CD4-positive, CD25-positive, alpha-beta regulatory T cell (primary cell): ENCODE measurements around the gene CBFA2T3. TPM values are rescaled to one million over a fixed set of nuclear protein-coding genes. Genes with fewer than 3 reads are reported as not detected.
"Not testable (repeated sequence)": the region's sequence is repeated elsewhere in the genome, so short reads cannot be mapped to it uniquely, and the experiment has no call there.

Experiments used
- ATAC-seq, 2 donors: fragments of 150-1000 bp; cut with Tn5 transposase; one replicate each; pipeline ENCODE4 v1.10.0; 2021; ENCODE audit warnings: low read depth in 2 of 2, moderate number of reproducible peaks in 2 of 2, moderate library complexity in 1 of 2
- DNase-seq, 3 donors: peaks; one replicate each; pipeline versions ENCODE4 v3.0.0 to v3.0.0-alpha.2; 2012 to 2022; ENCODE audit warnings: mixed read lengths in 1 of 3
- H3K27ac ChIP-seq: one replicate; pipeline ENCODE4 v1.7.0; 2013; ENCODE audit warnings: mild to moderate bottlenecking, low read length; ENCODE audit not compliant: insufficient read depth, poor library complexity, severe bottlenecking
- H3K27me3 ChIP-seq: one replicate; pipeline ENCODE4 v1.7.0; 2013; ENCODE audit warnings: low read length; ENCODE audit not compliant: control insufficient read depth, insufficient read depth
- H3K36me3 ChIP-seq: one replicate; pipeline ENCODE4 v1.7.0; 2013; ENCODE audit warnings: mild to moderate bottlenecking, low read length, moderate library complexity; ENCODE audit not compliant: control insufficient read depth, insufficient read depth
- H3K4me1 ChIP-seq: 2 replicates; pipeline ENCODE4 v1.7.0; 2013; ENCODE audit warnings: mild to moderate bottlenecking, low read length; ENCODE audit not compliant: insufficient read depth, control insufficient read depth, poor library complexity, severe bottlenecking
- H3K4me3 ChIP-seq: one replicate; pipeline ENCODE4 v1.7.0; 2013; ENCODE audit warnings: low read depth, mild to moderate bottlenecking, low read length, moderate library complexity
- H3K9me3 ChIP-seq, 2 experiments: 1 replicate in 1 of 2; 2 replicates in 1 of 2; pipeline ENCODE4 v1.7.0; 2013; ENCODE audit warnings: low read length in 2 of 2, mild to moderate bottlenecking in 1 of 2, moderate library complexity in 1 of 2; ENCODE audit not compliant: control insufficient read depth in 2 of 2
- H3K27ac Mint-ChIP-seq, 3 donors: one replicate each; pipeline ENCODE4 v1.8.0; 2020 to 2022; ENCODE audit warnings: mild to moderate bottlenecking in 3 of 3, mixed read lengths in 3 of 3, moderate library complexity in 2 of 3
- H3K27me3 Mint-ChIP-seq: one replicate; pipeline ENCODE4 v1.8.0; 2022; ENCODE audit warnings: mild to moderate bottlenecking, mixed read lengths
- H3K36me3 Mint-ChIP-seq: one replicate; pipeline ENCODE4 v1.8.0; 2020; ENCODE audit warnings: mixed read lengths
- H3K4me1 Mint-ChIP-seq, 4 donors: one replicate each; pipeline ENCODE4 v1.8.0; 2020 to 2022; ENCODE audit warnings: mixed read lengths in 4 of 4, mild to moderate bottlenecking in 1 of 4
- H3K4me3 Mint-ChIP-seq, 4 donors: one replicate each; pipeline ENCODE4 v1.8.0; 2020 to 2022; ENCODE audit warnings: mild to moderate bottlenecking in 4 of 4, mixed read lengths in 4 of 4, moderate library complexity in 3 of 4
- H3K9me3 Mint-ChIP-seq, 7 donors: one replicate each; pipeline ENCODE4 v1.8.0; 2020 to 2022; ENCODE audit warnings: mixed read lengths in 7 of 7, mild to moderate bottlenecking in 3 of 7, moderate library complexity in 2 of 7
- polyA plus RNA-seq, 4 donors: library from polyadenylated mRNA; unstranded; fragments of 300-500 nt; fragmentation: Illumina TruSeq; gene quantifications; one replicate each; pipeline ENCODE4 v1.2.3, GENCODE V29; 2021
- total RNA-seq: library from RNA; stranded (reverse); gene quantifications from one replicate; pipeline ENCODE4 v1.2.3, GENCODE V29; 2022

Gene CBFA2T3
- total and polyA plus RNA-seq, 5 donors from 2014 or later = 0.25 to 1.3 TPM; not detected in 3

DNA sequence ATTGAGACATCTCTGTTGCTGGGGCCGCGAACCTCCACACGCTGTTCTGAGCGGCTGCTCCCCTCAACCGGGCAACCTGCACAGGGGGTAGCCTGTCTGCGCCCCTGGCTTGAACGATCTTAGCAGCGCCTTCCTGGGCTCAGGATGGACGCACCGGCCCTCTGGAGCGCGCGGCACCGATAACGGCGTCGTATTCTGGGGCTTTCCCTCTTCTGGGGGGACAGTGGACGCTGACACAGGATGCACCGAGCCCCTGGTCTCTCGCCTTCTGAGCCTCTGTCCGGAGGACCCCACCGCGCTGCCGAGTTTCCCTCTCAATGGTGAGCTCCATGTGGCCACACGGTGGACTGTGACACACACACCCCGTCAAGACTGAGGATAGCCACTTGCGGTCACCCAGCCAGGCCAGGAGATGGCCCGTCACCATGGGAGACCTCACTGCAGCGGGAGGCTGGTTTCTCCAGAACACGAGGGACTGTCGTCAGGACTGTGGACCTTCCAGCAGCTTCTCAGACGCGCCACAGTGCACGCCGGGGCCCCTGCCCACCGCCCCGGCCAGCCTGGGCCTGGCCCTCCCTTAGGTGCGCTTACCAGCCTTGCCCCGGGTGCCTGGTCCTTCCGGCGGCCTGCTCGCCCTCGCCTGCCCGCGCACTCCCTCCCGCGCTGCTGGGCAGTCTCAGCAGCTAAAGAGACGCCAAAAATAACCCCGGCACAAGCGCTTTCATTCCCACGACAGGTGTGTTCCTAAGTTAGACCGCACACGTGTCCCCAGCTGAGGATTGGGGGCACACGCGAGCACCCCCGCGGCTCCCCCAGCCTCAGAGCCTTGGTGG, 80.6 kb downstream of the CBFA2T3 start:
- H3K9me3 ChIP-seq = no peaks in the 10 kb centered on the region

DNA sequence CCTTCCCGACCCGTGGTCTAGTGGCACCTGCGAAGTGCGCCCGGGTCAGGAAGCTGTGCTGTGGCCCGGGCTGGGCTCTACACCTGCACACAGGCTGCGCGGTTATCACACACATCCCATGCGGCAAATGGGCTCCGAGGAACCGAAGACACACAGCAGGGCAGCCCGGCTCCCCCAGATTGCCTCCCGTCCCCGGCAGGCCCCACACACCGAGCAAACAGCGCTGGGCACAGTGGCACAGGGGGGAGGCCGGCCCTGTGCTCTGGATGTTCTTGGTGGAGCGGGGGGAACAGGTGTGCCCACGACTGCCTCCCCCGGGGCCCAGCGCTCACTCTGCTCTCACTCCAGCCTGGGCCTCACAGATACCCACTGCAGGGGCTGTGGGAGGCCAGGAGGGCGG, 81.7 kb downstream of the CBFA2T3 start:
- no peak for ATAC-seq
- Histone ChIP-seq H3K36me3 (no peaks in the 10 kb centered on the region), H3K27ac (no peak overlapping the region), H3K27me3 (no peaks in the 10 kb centered on the region), H3K4me1 (no peaks in the 10 kb centered on the region), H3K9me3 (no peaks in the 10 kb centered on the region), H3K4me3 (no peak overlapping the region)
- no peak for DNase-seq
- H3K27me3 Mint-ChIP-seq = no peaks in the 10 kb centered on the region
- H3K9me3 Mint-ChIP-seq = no peaks in the 10 kb centered on the region
- no peak overlapping the region for H3K27ac Mint-ChIP-seq
- no peaks in the 10 kb centered on the region for H3K4me1 Mint-ChIP-seq
- H3K36me3 Mint-ChIP-seq = no peaks in the 10 kb centered on the region
- H3K4me3 Mint-ChIP-seq = no peak overlapping the region

More for the DNA sequence above, 80.6 kb downstream of the CBFA2T3 start:
- Mint-ChIP-seq H3K27me3 (no peaks in the 10 kb centered on the region), H3K4me3 (no peak overlapping the region), H3K4me1 (no peaks in the 10 kb centered on the region), H3K9me3 (no peaks in the 10 kb centered on the region), H3K36me3 (no peaks in the 10 kb centered on the region), H3K27ac (no peak overlapping the region)
- H3K36me3 ChIP-seq = no peaks in the 10 kb centered on the region
- H3K4me1 ChIP-seq = no peaks in the 10 kb centered on the region
- DNase-seq = no peak
- no peak overlapping the region for H3K4me3 ChIP-seq
- ATAC-seq = no peak
- no peak overlapping the region for H3K27ac ChIP-seq
- H3K27me3 ChIP-seq = no peaks in the 10 kb centered on the region

DNA sequence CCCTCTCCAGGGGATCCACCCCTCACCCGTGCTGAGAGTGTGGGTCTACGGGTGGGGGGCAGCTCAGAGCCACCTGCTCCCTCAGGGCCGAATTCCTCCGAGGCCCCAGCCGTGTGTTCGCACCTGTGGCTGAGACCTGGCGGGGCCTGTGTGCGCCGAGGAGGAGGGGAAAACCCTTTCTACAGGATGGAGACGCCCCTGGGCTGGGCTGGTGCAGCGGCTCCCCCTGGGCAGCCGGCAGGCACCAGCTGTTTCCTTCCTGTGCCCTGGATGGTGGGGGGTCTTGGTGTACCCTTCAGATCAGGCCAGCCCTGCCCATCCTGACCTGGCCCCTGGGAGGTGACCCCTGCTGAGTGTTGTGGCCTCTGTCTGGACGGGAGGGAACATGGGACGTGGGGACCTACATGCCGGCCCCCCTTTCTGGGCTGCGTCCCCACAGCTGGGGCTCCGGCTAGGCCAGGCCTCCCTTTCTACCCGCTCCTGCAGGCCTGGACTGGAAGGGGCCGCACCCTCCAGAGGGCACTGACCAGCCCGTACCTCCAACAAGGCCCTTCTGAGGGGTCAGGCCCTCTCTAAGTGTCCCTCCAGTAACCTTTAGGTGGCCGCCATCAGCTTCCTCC, 82.2 kb downstream of the CBFA2T3 start:
- no peak for ATAC-seq
- no peaks in the 10 kb centered on the region for H3K27me3 ChIP-seq
- H3K4me1 ChIP-seq = no peaks in the 10 kb centered on the region
- Mint-ChIP-seq H3K27me3 (no peaks in the 10 kb centered on the region), H3K4me3 (no peak overlapping the region), H3K36me3 (no peaks in the 10 kb centered on the region), H3K4me1 (no peaks in the 10 kb centered on the region), H3K27ac (no peak overlapping the region), H3K9me3 (no peaks in the 10 kb centered on the region)
- H3K36me3 ChIP-seq = no peaks in the 10 kb centered on the region
- DNase-seq = no peak
- no peaks in the 10 kb centered on the region for H3K9me3 ChIP-seq
- no peak overlapping the region for H3K27ac ChIP-seq
- H3K4me3 ChIP-seq = no peak overlapping the region

DNA sequence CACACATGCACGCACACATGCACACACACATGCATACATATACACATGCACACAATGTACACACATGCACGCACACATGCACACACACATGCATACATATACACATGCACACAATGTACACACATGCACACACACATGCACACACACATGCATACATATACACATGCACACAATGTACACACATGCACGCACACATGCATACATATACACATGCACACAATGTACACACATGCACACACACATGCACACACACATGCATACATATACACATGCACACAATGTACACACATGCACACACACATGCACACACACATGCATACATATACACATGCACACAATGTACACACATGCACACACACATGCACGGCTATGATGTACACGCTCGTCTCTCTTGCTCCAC, 82.7 kb downstream of the CBFA2T3 start:
- H3K9me3 Mint-ChIP-seq, H3K4me1 ChIP-seq, H3K4me3 ChIP-seq, ATAC-seq, H3K4me3 Mint-ChIP-seq, H3K9me3 ChIP-seq, H3K27ac Mint-ChIP-seq, DNase-seq, H3K27ac ChIP-seq, H3K36me3 Mint-ChIP-seq, H3K36me3 ChIP-seq, H3K4me1 Mint-ChIP-seq, H3K27me3 ChIP-seq, H3K27me3 Mint-ChIP-seq: not testable (repeated sequence)

DNA sequence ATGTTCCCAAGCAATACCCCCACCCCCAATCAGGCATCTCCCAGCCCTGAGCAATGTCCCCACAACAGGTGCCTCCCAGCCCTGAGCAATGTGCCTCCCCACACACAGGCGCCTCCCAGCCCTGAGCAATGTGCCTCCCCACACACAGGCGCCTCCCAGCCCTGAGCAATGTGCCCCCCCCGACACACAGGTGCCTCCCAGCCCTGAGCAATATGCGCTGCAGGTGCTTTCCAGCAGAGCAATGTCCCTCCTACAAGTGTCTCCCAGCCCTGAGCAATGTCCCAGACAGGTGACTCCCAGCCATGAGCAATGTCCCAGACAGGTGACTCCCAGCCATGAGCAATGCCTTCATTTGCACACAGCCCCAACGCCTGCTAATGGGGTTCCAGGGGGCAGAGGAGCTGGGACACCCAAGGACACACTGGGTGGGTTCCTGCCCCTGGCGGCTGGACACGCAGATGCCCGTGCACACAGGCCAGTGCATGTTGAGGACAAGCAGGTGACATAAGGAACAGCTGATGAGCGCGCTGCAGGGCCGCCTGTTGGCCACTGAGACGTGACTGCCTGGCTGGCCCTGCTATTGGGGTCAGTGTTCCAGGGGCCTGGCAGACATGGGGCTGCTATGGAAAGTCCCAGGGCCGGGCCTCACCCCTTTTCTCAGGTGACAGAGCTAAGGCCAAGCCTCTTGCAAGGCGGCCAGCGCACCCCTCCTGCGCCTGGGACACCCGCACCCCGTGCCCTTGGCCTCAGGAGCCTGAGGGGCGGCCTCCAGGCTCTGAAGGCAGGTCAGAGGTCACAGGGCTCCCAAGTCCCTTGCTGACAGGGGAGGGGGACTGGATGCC, 83.7 kb downstream of the CBFA2T3 start:
- Mint-ChIP-seq H3K27me3 (no peaks in the 10 kb centered on the region), H3K36me3 (no peaks in the 10 kb centered on the region), H3K4me3 (no peak overlapping the region), H3K4me1 (no peaks in the 10 kb centered on the region), H3K9me3 (no peaks in the 10 kb centered on the region), H3K27ac (no peak overlapping the region)
- Histone ChIP-seq H3K4me3 (no peak overlapping the region), H3K27ac (no peak overlapping the region), H3K9me3 (no peaks in the 10 kb centered on the region), H3K36me3 (no peaks in the 10 kb centered on the region), H3K4me1 (no peaks in the 10 kb centered on the region), H3K27me3 (no peaks in the 10 kb centered on the region)
- ATAC-seq (no peak), DNase-seq (no peak)

GRCh38 chr16:88892065-88892464, 84.9 kb downstream of the CBFA2T3 start:
- Histone ChIP-seq H3K36me3 (no peaks in the 10 kb centered on the region), H3K9me3 (no peaks in the 10 kb centered on the region), H3K4me1 (no peaks in the 10 kb centered on the region), H3K27ac (no peak overlapping the region), H3K4me3 (no peak overlapping the region), H3K27me3 (no peaks in the 10 kb centered on the region)
- no peak for DNase-seq
- Mint-ChIP-seq H3K4me1 (no peaks in the 10 kb centered on the region), H3K36me3 (no peaks in the 10 kb centered on the region), H3K4me3 (no peak overlapping the region), H3K27ac (no peak overlapping the region), H3K9me3 (no peaks in the 10 kb centered on the region), H3K27me3 (no peaks in the 10 kb centered on the region)
- ATAC-seq = no peak

GRCh38 chr16:88891083-88891482, 85.9 kb downstream of the CBFA2T3 start:
- Histone ChIP-seq H3K27me3 (no peaks in the 10 kb centered on the region), H3K4me3 (no peak overlapping the region), H3K4me1 (no peaks in the 10 kb centered on the region), H3K36me3 (no peaks in the 10 kb centered on the region), H3K9me3 (no peaks in the 10 kb centered on the region), H3K27ac (no peak overlapping the region)
- H3K4me3 Mint-ChIP-seq = no peak overlapping the region
- H3K27ac Mint-ChIP-seq = no peak overlapping the region
- H3K9me3 Mint-ChIP-seq = no peaks in the 10 kb centered on the region
- no peaks in the 10 kb centered on the region for H3K27me3 Mint-ChIP-seq
- DNase-seq = no peak
- ATAC-seq = no peak
- no peaks in the 10 kb centered on the region for H3K4me1 Mint-ChIP-seq
- H3K36me3 Mint-ChIP-seq = no peaks in the 10 kb centered on the region
